GM12892 (cell line): ENCODE results near the gene IGSF22.
A peak's percentile ranks its signal among the peaks of the same experiment; 100 is the strongest.

Experiments
- DNase-seq: peaks from one replicate; pipeline ENCODE4 v3.0.0; 2011; ENCODE audit not compliant: insufficient read length
- FAIRE-seq: peaks from 2 replicates; lab custom pipeline; 2011; peaks lifted over from hg19 to GRCh38; lab: Jason Lieb, UNC
- POLR2A ChIP-seq: IDR thresholded peaks from 2 replicates; pipeline ENCODE4 v1.6.1; 2011; ENCODE audit warnings: low read depth, low read length, control low read depth
- POLR2AphosphoS5 ChIP-seq: IDR thresholded peaks from 2 replicates; pipeline ENCODE4 v1.6.1; 2011; ENCODE audit warnings: low read depth, low read length, control low read depth
- TAF1 ChIP-seq: IDR thresholded peaks from 2 replicates; pipeline ENCODE4 v1.6.1; 2011; ENCODE audit warnings: low read depth, mild to moderate bottlenecking, control low read depth, low read length, borderline replicate concordance

IGSF22 gene

DNA sequence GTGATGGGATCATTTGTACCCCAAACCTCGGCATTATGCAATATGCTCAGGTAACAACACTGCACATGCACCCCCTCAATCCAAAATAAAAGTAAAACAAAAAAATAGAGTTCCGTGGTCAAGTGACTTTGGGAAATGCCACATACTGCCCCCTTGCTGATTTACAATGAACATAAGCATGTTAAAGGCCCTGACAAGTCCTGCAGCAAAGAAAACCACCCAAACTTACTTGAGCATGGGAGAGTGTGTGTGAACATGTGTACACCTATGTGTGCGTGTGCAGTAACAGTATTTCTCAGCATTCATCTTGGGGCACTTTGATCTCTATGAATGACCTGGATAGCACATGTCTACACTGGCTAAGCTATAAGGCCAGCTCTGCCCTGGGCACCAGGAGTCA is 15.8 kb upstream of the IGSF22 start:
- peak; percentile 84 for FAIRE-seq
- DNase-seq, result no peak
- TF ChIP-seq POLR2A (no peak), POLR2AphosphoS5 (no peak), TAF1 (no peak)

DNA sequence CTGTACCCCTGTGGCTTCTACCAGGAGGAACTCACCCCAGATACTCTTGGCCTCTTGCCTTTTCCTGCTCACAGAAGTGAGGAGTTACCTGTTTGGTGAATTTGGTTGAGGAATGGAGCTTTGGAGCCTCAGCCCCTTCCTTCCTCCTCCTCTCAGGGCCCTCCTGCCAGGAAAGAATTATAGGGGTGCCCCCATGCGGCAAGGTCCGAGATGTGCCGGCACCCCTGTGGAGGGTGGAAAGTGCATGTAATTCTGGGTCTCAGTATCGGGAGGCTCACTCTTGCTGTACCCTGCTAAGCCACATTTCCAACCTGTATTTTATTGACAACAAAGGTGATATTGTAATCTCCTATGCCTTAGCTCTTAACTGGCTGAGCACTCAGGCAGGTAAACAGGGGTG is 13.7 kb upstream of the IGSF22 start:
- TF ChIP-seq POLR2AphosphoS5 (no peak), POLR2A (no peak), TAF1 (no peak)
- FAIRE-seq (peak; percentile 60), DNase-seq (no peak)

DNA sequence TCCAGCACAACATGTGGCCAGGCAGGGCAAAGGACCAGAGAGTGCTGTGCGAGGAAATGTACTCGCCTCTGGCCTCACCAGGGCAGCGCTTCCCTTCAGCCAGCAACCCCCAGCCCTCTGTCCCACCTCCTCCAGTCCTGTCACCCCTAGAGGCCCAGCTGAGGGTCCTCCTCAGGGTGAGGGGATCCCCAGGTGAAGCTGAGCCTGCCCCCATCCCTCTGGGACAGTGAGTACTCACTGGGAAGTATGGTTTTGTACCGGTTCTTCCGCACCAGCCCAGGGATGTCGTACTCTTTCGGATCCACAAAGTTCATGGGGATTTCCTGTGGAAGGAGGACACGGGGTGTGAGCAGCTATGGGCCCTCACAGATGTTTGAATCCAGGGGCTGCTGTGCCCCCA is 11.7 kb upstream of the IGSF22 start:
- TF ChIP-seq POLR2A, result no peak
- TF ChIP-seq TAF1, result no peak
- TF ChIP-seq POLR2AphosphoS5, result no peak
- DNase-seq, result no peak
- no peak for FAIRE-seq

DNA sequence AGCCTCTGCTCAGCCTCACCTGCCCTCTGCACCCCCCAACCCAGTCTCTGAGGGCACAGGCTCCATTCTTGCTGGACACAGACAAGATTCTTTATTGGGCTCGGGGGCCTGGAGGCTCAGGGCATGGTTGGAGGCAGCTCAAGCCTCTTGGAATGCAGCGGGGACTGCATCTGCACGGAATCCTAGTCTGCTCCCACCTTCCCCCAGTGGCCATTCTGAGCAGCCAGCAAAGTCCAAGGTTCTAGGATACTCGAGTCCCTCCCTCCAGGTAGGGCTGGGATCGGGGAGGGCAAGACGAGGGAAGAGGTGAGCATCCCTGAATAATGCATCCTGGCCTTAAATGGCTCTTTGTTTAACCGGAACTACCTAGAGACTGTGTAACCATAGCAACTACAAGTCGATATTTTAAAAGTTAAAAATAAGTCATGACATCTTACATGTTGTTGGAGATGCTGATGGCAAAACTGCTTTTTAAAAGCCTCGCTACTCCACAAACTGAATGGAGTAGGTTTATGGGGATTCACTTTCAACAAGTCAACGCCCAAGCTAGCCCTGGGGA is 10.7 kb upstream of the IGSF22 start:
- DNase-seq (no peak), FAIRE-seq (no peak)
- TF ChIP-seq POLR2A (no peak), POLR2AphosphoS5 (no peak), TAF1 (no peak)

DNA sequence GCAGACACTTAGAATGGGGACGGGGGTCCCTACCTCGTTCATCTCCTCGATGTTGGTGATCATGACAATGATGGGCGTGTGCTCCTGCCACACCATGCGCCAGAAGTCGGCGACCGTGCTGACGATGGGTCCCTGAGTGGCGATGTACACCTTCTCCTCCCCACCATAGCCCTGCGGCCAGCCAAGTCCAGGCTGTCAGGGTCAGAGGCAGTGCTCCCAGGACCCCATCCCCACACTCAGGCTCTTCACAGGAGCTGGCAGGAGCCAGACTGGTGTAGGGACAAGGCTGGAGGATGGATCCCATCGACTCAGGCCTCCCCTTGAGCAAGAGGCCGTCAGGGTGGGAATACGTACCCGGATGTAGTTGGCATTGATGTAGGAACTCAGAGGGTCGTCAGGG is 7.2 kb upstream of the IGSF22 start:
- DNase-seq (no peak), FAIRE-seq (peak; percentile 85)
- TF ChIP-seq TAF1 (no peak), POLR2AphosphoS5 (no peak)

DNA sequence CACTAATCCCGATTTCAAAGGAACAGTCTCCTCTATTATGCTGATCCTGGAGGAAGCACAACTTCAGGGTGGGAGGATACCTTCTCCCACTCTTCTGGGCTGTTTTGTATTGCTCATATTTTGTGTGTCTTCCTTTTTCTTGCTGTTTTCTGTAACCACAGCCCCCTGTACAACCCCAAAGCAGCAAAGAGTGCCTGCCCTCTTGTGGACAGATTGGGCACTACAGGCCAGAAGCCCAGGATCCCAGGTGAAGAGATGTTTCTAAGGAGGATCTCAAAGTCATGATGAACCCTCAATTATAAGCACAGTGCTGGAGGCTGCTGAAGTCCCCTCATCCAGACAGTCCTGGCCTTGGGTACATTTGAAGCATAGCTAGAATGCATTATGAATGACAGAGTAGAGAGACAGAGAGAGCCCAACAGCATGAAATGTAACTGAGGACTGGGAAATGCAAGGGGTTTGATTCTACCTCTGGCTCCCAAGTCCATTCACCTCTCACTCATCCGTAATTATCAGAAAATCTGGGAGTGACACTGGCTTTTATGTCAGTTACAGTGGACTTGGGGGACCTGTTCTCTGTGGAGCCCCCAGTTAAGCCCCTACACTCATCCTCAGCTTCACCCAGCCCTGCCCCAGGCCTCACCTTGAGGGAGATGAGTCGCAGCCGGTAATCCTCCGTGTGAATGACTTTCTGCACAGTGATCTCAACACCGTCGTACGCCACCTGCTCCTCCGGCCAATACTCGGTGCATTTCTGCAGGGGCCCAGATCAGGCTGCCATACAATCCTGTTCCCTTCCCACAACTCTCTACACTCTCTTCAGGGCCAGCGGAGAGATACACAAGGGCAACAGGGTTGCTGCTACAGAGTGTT is 6.2 kb upstream of the IGSF22 start:
- no peak for TF ChIP-seq TAF1
- TF ChIP-seq POLR2AphosphoS5, result no peak
- no peak for TF ChIP-seq POLR2A
- FAIRE-seq (peak; percentile 96), DNase-seq (peak; percentile 56)

DNA sequence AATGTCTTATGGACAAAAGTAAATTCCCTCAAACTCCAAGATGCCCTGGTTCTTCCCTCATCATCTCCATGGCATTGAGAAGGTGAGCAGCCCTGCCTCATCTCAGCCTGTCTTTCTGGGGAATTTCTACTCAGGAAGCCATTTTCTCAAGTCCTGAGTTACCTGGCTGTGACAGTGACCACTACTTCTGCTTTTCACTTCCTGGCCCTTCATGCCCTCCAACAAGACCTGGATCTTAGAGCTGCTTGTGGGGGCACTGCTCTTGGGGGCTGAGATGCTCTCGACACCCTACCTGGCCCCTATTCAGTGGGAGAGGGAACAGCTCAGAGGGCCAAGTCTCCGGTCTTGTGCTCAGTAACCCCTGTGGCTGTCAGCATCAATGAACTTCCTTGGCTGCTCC is 5.5 kb upstream of the IGSF22 start:
- TF ChIP-seq TAF1 (no peak), POLR2AphosphoS5 (no peak), POLR2A (no peak)
- FAIRE-seq (no peak), DNase-seq (no peak)

DNA sequence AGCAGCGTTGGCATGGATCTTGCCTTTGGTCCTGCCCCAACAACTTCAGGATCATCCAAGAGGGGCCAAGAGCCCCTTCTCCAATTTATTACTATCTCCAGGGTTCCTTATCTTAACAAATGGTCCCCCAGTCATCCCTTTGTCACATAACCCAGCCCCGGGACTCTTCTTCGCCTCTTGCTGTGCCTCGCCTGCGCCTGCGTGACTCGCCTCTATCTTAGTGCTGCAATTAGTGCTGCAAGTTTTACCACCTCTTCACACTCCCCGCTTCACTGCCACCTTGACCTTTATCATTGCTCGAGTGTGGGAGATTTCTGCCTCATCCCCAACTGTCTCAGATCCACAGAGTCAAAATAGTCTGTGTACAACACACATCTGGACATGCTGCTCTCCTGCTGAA is 4.0 kb upstream of the IGSF22 start:
- FAIRE-seq, result no peak
- DNase-seq, result no peak
- TF ChIP-seq POLR2A, result no peak
- no peak for TF ChIP-seq TAF1
- TF ChIP-seq POLR2AphosphoS5, result no peak

DNA sequence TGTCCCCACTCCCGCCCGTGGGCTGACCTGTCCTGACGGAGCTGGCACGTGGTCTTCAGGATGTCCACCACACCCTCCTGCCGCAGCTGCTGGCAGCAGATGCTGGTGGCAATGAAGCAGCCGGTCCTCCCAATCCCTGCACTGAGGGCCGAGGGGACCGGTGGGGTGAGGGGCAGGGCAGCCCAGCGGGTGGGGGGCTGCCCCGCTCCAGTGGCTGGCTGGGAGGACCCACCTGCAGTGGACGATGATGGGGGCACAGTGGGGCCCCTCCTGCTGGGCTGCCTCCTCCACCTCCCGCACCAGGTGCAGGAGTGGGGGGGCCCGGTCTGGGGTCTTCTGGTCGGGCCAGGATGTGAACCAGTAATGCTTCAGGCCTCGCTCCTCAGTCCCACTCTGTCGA is 3.4 kb upstream of the IGSF22 start:
- DNase-seq, result no peak
- no peak for FAIRE-seq
- no peak for TF ChIP-seq POLR2AphosphoS5
- TF ChIP-seq TAF1, result no peak

DNA sequence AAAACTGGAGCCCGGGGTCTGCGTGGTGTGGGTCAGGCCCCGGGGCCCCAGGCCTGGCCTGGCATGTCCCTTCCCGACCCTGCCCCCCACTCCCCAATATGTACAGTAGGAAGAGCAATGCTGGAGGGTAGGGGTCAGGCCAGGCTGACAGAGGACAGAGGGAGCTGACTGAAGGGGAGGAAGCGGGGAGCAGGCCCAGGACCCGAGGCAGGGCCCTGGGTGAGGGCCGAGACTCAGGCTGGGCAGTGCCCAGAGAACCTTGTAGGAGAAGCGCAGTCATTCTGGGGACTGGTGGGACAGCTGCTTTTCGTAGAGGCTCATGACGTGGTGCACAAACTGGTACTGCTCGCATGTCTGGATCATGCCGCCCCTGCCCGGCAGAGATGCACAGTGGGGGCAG is 2.7 kb upstream of the IGSF22 start:
- FAIRE-seq (no peak), DNase-seq (no peak)
- no peak for TF ChIP-seq TAF1
- TF ChIP-seq POLR2A, result no peak
- no peak for TF ChIP-seq POLR2AphosphoS5

DNA sequence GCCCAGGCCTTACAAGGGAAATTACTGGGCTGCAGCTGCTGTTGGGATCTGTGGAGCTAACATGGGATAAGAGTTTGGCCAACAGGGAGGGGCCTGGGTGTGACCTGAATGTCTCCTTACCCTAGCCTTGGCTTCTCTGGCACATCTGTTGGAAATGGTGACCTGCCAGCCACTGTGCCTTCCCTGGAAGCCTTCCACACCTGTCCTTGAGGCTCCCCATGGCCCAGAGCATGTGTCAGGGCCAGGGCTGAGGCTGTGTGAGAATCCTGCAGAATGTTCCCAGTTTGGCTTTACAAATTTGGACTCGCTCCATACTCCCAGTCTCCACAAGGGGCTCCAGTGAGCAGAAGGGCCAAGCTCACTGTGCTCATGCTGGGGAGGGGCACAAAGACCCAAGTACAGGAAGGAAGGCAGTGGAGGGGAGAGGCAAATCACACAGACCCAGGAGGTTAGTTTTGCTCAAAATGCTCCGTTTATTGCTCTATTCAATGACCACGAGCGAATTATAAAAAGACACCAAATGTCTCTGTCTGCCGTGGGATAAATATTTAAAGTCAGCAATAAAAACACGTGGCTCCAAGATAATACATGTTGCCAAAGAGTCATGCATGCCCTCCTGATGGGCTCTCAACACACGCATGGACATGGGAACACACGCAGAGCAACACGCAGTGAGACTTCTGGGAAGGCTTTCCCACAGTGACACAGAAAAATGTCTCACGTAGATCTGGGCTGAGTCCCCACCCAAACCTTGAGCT is 1.7 kb upstream of the IGSF22 start:
- peak; percentile 88 for FAIRE-seq
- TF ChIP-seq TAF1, result no peak
- no peak for TF ChIP-seq POLR2AphosphoS5
- TF ChIP-seq POLR2A, result no peak

DNA sequence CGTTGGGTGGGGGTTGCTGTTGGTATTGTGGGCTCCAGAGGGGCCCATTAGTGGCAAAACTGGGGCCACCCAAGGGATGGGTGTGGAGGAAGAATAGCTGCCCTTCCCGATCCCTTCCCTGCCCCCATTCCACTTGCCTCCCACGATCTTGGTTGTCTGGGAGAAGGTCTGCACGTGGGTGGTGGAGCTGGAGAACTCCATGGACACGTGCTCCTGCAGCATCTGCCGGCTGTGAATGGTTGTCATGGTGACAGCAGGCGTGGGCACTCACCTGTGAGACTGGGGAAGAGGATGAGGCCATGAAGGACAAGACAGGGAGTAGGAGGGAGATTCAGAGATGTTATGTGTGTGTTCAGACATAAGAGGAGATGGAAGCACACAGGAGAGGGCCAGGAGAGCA is 2.0 kb downstream of the IGSF22 start:
- no peak for FAIRE-seq
- no peak for DNase-seq

More for the DNA sequence above, 1.7 kb upstream of the IGSF22 start:
- peak; percentile 58 for DNase-seq

More for the DNA sequence above, 2.0 kb downstream of the IGSF22 start:
- TF ChIP-seq POLR2AphosphoS5, result no peak
- no peak for TF ChIP-seq POLR2A
- TF ChIP-seq TAF1, result no peak
